Body of pancreas (tissue), 4 donors: ENCODE measurements around the gene SYT13.

ENCODE experiments used
- POLR2A ChIP-seq, 3 donors: fragments of 450-650 bp; IDR thresholded peaks; one replicate each; pipeline ENCODE4 v1.6.1; 2016; ENCODE audit warnings: antibody characterized with exemption in 3 of 3, mild to moderate bottlenecking in 2 of 3
- TF ChIP-seq, protein P1 (sequence below), 7 experiments: fragments of 450-650 bp in 4 of 7; fragments of 200-600 bp in 3 of 7; sonication (generic) in 3 of 7; IDR thresholded peaks; one replicate each; pipeline ENCODE4 v1.5.1; 2016 to 2019; ENCODE audit warnings: antibody characterized with exemption in 7 of 7

DNA sequence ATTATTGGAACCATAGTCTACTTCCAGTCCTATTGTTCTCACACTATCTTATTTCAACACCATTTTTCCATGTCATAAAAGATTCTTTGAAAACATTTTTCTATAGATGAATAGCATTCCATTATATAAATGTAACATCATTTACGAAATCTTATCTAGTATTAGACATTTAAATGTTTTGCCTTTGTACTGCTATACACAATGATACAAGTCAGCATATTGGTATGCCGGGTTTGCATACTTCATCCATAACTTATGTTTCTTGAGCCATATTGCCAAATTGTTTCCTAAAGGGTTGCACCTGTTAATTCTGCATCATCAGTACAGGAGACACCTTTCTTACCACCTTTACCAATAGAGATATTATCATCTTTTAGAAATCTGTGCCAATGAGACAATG, 68.2 kb downstream of the SYT13 start:
- TF ChIP-seq, protein P1, sequence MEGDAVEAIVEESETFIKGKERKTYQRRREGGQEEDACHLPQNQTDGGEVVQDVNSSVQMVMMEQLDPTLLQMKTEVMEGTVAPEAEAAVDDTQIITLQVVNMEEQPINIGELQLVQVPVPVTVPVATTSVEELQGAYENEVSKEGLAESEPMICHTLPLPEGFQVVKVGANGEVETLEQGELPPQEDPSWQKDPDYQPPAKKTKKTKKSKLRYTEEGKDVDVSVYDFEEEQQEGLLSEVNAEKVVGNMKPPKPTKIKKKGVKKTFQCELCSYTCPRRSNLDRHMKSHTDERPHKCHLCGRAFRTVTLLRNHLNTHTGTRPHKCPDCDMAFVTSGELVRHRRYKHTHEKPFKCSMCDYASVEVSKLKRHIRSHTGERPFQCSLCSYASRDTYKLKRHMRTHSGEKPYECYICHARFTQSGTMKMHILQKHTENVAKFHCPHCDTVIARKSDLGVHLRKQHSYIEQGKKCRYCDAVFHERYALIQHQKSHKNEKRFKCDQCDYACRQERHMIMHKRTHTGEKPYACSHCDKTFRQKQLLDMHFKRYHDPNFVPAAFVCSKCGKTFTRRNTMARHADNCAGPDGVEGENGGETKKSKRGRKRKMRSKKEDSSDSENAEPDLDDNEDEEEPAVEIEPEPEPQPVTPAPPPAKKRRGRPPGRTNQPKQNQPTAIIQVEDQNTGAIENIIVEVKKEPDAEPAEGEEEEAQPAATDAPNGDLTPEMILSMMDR (IDR thresholded peaks at IDR 0.05), result no peak
- TF ChIP-seq POLR2A (IDR thresholded peaks at IDR 0.05), result no peak
